HG02852 (cell line): ENCODE data around the gene NUDCD2.
"Not testable (repeated sequence)": the region's sequence is repeated elsewhere in the genome, so short reads cannot be mapped to it uniquely, and the experiment has no call there.

ENCODE experiments used
- ATAC-seq: cut with Tn5 transposase; IDR thresholded peaks from one replicate; pipeline ENCODE4 v1.9.1; 2021; ENCODE audit warnings: mild to moderate bottlenecking, moderate library complexity; ENCODE audit not compliant: unreplicated experiment

Gene NUDCD2

DNA sequence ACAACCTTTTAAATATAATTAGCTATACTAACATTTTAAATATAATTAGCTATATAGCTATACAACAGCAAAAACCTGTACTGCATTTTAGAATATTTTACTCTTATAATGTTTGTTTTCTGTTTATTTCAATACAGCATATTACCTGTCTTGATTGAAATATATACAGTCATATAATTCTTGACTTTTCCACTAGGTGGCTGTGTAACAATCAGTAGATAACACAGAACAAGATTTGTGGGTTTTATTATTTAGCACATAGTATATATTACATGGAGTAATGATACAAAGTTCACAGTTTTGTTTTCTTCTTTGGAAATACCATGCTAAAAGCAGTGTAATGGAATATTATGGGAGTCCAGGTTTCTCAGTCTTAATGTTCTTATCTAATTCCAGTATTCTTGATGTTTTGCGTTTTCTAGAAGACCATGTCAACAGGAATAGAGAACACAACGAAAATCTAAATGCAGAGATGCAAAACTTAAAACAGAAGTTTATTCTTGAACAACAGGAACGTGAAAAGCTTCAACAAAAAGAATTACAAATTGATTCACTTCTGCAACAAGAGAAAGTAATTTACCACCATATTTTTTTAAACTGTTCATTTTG, 13.8 kb upstream of the NUDCD2 start:
- no peak for ATAC-seq

DNA sequence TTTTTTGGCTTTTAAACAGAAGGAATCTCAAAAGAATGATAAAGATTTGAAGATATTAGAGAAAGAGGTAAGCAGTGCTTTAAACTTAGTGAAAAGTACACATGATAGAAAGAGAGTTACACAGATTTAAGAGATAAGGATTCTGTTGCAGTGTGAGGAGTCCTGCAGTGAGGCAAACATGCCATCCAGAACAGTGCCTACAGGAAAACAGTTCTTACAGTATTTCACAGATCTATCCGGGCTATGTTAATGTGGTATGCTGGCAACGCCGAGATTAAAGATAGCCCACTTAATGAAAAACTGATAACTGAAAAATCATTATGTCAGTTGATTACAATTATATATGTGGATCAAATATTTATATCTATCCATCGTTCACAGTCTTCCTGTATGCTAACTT, 7.8 kb upstream of the NUDCD2 start:
- no peak for ATAC-seq

DNA sequence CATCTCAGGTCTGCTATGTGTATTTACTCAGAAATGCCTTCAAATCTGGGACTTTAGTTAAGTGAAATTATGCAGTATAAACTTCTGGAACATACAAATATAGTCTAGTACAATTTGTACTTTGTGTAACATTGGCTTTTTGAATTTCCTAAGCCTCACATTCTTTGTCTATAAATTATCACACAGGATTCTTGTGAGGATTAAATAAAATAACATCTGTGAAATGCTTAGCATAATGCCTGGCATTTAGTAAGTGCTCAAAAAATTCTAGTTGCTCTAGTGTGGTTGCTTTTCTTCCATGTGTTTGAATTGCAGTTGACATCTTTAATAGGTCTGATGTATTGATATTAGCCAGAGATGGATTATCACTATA, 3.1 kb upstream of the NUDCD2 start:
- ATAC-seq, result no peak

- ATAC-seq, result no peak
Measured at GRCh38 chr5:163460562-163461171, 765 bp upstream of the NUDCD2 start, which contains the start of gene HMMR. TSS of gene HMMR (plus strand) at chr5:163460632. CDS start at chr5:163460693, 61 bp downstream.

- peak; percentile 8 for ATAC-seq
Measured at GRCh38 chr5:163459462-163459818, 462 bp downstream of the NUDCD2 start.

DNA sequence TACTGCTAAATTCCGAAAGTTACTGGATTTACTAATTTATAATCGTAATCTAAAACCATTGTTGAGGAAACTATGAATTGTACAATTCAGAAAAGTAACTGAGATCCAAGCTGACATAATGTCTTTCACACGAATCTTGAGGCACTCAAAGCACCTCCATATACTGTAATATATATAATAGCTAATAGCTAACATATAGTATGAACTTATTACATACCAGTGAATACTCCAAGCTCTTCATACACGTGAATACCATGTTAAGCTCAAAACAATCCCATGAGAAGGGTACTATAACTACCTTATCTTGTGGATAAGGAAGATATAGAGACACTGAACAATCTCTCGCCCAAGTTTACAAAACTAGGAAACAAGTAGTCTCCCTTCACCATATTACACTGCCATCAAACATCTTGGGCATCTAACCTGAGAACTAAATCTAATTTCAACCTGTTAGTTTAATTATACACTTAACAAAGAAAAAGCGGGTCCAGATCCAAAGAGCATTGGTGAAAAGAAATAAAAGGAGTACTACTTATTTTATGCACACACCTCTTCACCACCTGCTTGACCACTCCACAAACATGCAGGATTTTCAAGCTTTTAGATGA, 1.0 kb downstream of the NUDCD2 start:
- no peak for ATAC-seq

GRCh38 chr5:163456840-163457239, 3.1 kb downstream of the NUDCD2 start:
- ATAC-seq, result no peak

- no peak for ATAC-seq
Measured at GRCh38 chr5:163456029-163456589, 3.8 kb downstream of the NUDCD2 start.

GRCh38 chr5:163455406-163455805, 4.5 kb downstream of the NUDCD2 start:
- ATAC-seq, result not testable (repeated sequence)

GRCh38 chr5:163453705-163454104, 6.2 kb downstream of the NUDCD2 start:
- no peak for ATAC-seq

- no peak for ATAC-seq
Measured at GRCh38 chr5:163451489-163451888, 8.4 kb downstream of the NUDCD2 start.

DNA sequence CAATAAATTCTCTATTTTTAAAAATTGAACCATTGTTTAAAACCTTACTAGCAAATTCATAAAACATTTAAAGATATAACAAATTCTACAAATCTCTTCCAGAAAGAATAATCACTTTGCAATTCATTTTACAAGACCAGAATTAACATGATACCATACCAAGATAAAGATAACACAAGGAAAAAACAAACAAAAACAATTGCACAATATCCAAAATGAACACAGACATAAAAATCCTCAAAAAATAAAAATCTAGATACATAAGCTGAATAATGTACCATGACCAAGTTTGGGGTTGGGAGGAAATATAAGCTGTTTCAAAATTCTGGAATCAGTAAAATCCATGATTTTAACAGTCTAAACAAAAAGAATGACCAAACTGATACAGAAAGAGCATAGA, 11.4 kb downstream of the NUDCD2 start:
- ATAC-seq, result no peak

DNA sequence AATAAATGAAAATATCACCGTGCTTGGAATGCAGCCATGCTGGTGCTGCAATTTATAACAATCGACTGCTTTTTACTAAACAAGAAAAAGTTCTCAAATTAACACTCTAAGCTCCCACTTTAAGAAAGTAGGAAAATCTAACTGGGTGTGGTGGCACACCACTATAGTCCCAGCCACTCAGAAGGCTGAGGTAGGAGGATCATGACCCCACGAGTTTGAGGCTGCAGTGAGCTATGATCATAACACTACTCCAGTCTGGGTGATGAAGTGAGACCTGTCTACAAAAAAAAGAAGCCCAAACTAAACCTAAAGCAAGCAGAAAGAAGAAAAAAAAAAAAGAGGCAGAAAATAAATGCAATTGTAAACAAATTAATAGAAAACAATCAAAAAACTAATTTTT, 12.0 kb downstream of the NUDCD2 start:
- no peak for ATAC-seq

DNA sequence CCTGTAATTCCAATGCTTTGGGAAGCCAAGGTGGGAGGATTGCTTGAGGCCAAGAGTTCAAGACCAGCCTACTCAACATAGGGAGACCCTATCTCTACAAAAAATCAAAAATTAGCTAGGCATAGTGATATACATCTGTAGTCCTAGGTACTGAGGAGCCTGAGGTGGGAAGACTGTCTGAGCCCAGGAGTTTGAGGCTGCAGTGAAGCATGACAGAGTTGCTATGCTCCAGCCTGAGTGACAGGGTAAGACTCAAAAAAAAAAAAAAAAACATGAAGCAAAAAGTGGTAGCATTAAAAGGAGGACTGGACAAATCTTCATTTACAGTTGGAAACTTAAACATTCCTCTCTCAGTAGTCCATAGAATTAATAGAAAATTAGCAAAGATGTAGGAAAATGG, 12.7 kb downstream of the NUDCD2 start:
- ATAC-seq, result no peak

DNA sequence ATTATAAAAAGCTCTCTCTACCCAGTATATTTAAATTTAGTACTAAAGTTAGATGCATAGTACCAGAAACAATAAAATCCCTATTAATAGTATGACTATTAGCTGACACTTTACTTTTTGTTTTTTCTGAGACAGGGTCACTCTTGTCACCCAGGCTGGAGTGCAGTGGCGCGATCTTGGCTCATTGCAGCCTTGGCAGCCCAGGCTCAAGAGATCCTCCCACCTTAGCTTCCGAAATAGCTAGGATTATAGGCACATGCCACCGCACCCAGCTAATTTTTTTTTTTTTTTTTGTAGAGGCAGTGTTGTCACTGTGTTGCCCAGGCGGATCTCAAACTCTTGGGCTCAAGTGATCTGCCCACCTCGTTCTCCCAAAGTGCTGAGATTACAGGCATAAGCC, 14.6 kb downstream of the NUDCD2 start:
- no peak for ATAC-seq

GRCh38 chr5:163444526-163444925, 15.4 kb downstream of the NUDCD2 start:
- ATAC-seq, result no peak

DNA sequence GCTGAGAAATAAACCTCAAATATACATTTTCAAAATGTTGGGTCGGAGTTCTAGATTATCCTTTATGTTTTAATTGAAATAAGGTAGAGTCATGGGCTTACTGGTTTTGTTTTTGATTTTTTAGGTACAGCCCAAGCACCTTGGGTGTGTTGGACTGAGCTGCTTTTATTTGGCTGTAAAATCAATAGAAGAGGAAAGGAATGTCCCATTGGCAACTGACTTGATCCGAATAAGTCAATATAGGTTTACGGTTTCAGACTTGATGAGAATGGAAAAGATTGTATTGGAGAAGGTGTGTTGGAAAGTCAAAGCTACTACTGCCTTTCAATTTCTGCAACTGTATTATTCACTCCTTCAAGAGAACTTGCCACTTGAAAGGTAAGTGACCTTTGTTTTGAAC, 18.9 kb downstream of the NUDCD2 start:
- no peak for ATAC-seq

DNA sequence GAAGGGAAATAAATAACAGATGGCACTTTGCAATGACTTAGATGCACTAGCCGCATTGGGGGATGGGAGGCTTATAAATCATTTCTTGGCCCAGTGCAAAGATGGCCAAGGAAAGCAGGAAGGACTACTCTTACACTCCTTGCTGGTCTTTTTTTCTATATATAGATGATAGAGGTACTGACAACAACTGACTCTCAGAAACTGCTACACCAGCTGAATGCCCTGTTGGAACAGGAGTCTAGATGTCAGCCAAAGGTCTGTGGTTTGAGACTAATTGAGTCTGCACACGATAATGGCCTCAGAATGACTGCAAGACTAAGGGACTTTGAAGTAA, 20.8 kb downstream of the NUDCD2 start:
- peak; percentile 9 for ATAC-seq

- peak; percentile 95 for ATAC-seq
Measured at GRCh38 chr5:163437309-163438182, 22.4 kb downstream of the NUDCD2 start, which contains the start of gene CCNG1. TSS of gene CCNG1 (plus strand) at chr5:163437595. CDS start at chr5:163439257, 1,662 bp downstream.

DNA sequence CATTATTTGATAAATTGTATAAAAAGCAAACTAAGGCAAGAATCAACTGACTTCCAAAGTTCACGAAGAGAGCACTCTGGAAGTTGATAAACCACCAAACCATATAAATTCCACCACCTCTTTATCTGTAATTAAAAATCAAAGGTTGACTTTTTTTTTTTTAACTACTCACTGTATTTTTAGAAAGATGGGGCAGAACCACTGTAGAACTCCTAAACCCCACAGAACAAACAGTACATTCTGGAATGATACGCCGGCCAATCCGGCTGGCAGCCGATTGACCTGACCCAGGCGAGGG, 22.9 kb downstream of the NUDCD2 start:
- ATAC-seq, result no peak

DNA sequence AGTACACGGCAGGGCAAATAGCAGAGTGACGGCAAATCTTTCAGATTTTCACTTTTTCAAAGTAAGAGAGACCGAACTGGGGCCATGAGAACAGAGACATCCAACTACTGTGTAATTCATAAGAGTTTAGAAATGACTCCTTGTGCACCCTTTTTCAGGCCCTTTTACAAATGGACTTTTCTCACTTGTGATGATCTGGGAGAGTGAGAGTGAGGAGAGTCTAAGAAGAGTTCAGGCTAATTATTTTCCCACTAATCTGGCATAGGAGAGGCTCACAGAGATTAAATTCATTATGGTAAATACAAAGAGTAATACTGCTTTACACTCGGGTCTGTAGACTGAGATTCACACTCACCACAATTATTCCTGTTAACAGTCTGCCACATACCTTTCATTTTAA, 23.4 kb downstream of the NUDCD2 start:
- no peak for ATAC-seq
